GM06990 (cell line): ENCODE results near the gene ZNF334.

Source experiments
- DNase-seq: peaks from one replicate; pipeline ENCODE4 v3.0.0-alpha.2; 2011; ENCODE audit not compliant: insufficient read length; ENCODE audit errors: extremely low read depth
- H3K27me3 ChIP-seq: replicated peaks from 2 replicates; pipeline ENCODE4 v1.6.0; 2011; ENCODE audit warnings: low read length; ENCODE audit not compliant: control insufficient read depth, insufficient read depth
- H3K36me3 ChIP-seq: 2 replicates; pipeline ENCODE4 v1.5.1; 2011; ENCODE audit warnings: low read length; ENCODE audit not compliant: control insufficient read depth, insufficient read depth
- H3K4me3 ChIP-seq: replicated peaks from 2 replicates; pipeline ENCODE4 v1.5.1; 2011; ENCODE audit warnings: low read depth, mild to moderate bottlenecking, control low read depth, low read length
- CTCF ChIP-seq: IDR thresholded peaks from 2 replicates; pipeline ENCODE4 v1.5.1; 2011; ENCODE audit warnings: low read length, control low read depth, mild to moderate bottlenecking, inconsistent platforms; ENCODE audit not compliant: insufficient read depth, poor library complexity, severe bottlenecking

ZNF334 gene

GRCh38 chr20:46483879-46484278, 29.5 kb downstream of the ZNF334 start:
- no peak for DNase-seq
- Histone ChIP-seq H3K27me3 (no peaks in the 10 kb centered on the region; the same call in 1 of the 2 replicates), H3K36me3 (no peaks in the 10 kb centered on the region), H3K4me3 (no peak overlapping the region)
- TF ChIP-seq CTCF: no peak

GRCh38 chr20:46482864-46483263, 30.5 kb downstream of the ZNF334 start:
- TF ChIP-seq CTCF: no peak
- H3K27me3 ChIP-seq: no peaks in the 10 kb centered on the region; the same call in 1 of the 2 replicates
- no peaks in the 10 kb centered on the region for H3K36me3 ChIP-seq
- H3K4me3 ChIP-seq: no peak overlapping the region
- DNase-seq: no peak

GRCh38 chr20:46477640-46478039, 35.7 kb downstream of the ZNF334 start:
- H3K36me3 ChIP-seq: no peaks in the 10 kb centered on the region
- DNase-seq: no peak
- no peak for TF ChIP-seq CTCF
- no peak overlapping the region for H3K4me3 ChIP-seq
- no peaks in the 10 kb centered on the region; the same call in 1 of the 2 replicates for H3K27me3 ChIP-seq

GRCh38 chr20:46477225-46477624, 36.1 kb downstream of the ZNF334 start:
- TF ChIP-seq CTCF: no peak
- DNase-seq: no peak
- no peaks in the 10 kb centered on the region for H3K36me3 ChIP-seq
- H3K4me3 ChIP-seq: no peak overlapping the region
- no peaks in the 10 kb centered on the region; the same call in 1 of the 2 replicates for H3K27me3 ChIP-seq

GRCh38 chr20:46468508-46468907, 44.9 kb downstream of the ZNF334 start:
- no peak overlapping the region for H3K4me3 ChIP-seq
- no peak for DNase-seq
- H3K36me3 ChIP-seq: no peaks in the 10 kb centered on the region
- no peaks in the 10 kb centered on the region for H3K27me3 ChIP-seq
- TF ChIP-seq CTCF: no peak

- H3K27me3 ChIP-seq: no peaks in the 10 kb centered on the region
- DNase-seq: no peak
- TF ChIP-seq CTCF: no peak
- no peaks in the 10 kb centered on the region for H3K36me3 ChIP-seq
- no peak overlapping the region for H3K4me3 ChIP-seq
These were observed 48.9 kb downstream of the ZNF334 start for GRCh38 chr20:46464451-46464850.
